ENCODE results near the gene USP17L18. TPM values are rescaled to one million over a fixed set of nuclear protein-coding genes. Genes with fewer than 3 reads are reported as not detected.
"Not testable (repeated sequence)": the region's sequence is repeated elsewhere in the genome, so short reads cannot be mapped to it uniquely, and the experiment has no call there.

USP17L18 gene
- total RNA-seq (2022) (not detected in 2 replicates), Bru-seq, nascent RNA (not detected), BruChase-seq, experiment 1, labeled RNA remaining after a 6-hour chase (not detected), BruChase-seq, experiment 2, labeled RNA remaining after a 2-hour chase (not detected)
- long read RNA-seq = 0 reads

- H3K27ac Mint-ChIP-seq (ENCODE audit: low read depth, unreplicated experiment); H3K27me3 Mint-ChIP-seq (ENCODE audit: insufficient read depth, unreplicated experiment); DNase-seq (ENCODE audit: unreplicated experiment); intact Hi-C loops (cut with micrococcal nuclease); BruUV-seq (replicated peaks); H3K4me3 Mint-ChIP-seq (ENCODE audit: unreplicated experiment); POLR2A ChIA-PET; CTCF ChIA-PET; H3K36me3 Mint-ChIP-seq (ENCODE audit: insufficient read depth, unreplicated experiment); H3K9me3 Mint-ChIP-seq (ENCODE audit: unreplicated experiment); H3K4me1 Mint-ChIP-seq (ENCODE audit: insufficient read depth, unreplicated experiment): not testable (repeated sequence)
Observed at GRCh38 chr4:9247953-9248680, at the start of gene USP17L18. TSS of gene USP17L18 (plus strand) at chr4:9248630. CDS start at chr4:9248630, 0 bp downstream.

GRCh38 chr4:9210357-9210756 is 38.1 kb upstream of the USP17L18 start, which contains the start of gene USP17L10:
TSS of gene USP17L10 (plus strand) at chr4:9210657. CDS start at chr4:9210657, 0 bp downstream.
- H3K36me3 Mint-ChIP-seq (ENCODE audit: insufficient read depth, unreplicated experiment); H3K27ac Mint-ChIP-seq (ENCODE audit: low read depth, unreplicated experiment); H3K4me3 Mint-ChIP-seq (ENCODE audit: unreplicated experiment); DNase-seq (ENCODE audit: unreplicated experiment); H3K27me3 Mint-ChIP-seq (ENCODE audit: insufficient read depth, unreplicated experiment); intact Hi-C loops (cut with micrococcal nuclease); POLR2A ChIA-PET; CTCF ChIA-PET; H3K4me1 Mint-ChIP-seq (ENCODE audit: insufficient read depth, unreplicated experiment); BruUV-seq (replicated peaks); H3K9me3 Mint-ChIP-seq (ENCODE audit: unreplicated experiment): not testable (repeated sequence)

- H3K27me3 Mint-ChIP-seq (ENCODE audit: insufficient read depth, unreplicated experiment); CTCF ChIA-PET; intact Hi-C loops (cut with micrococcal nuclease); DNase-seq (ENCODE audit: unreplicated experiment); H3K4me3 Mint-ChIP-seq (ENCODE audit: unreplicated experiment); BruUV-seq (replicated peaks); H3K27ac Mint-ChIP-seq (ENCODE audit: low read depth, unreplicated experiment); H3K36me3 Mint-ChIP-seq (ENCODE audit: insufficient read depth, unreplicated experiment); POLR2A ChIA-PET; H3K4me1 Mint-ChIP-seq (ENCODE audit: insufficient read depth, unreplicated experiment); H3K9me3 Mint-ChIP-seq (ENCODE audit: unreplicated experiment): not testable (repeated sequence)
Observed at GRCh38 chr4:9214701-9215100, 33.7 kb upstream of the USP17L18 start.

GRCh38 chr4:9215105-9215504 is 33.3 kb upstream of the USP17L18 start, which contains the start of gene USP17L11:
TSS of gene USP17L11 (plus strand) at chr4:9215405. CDS start at chr4:9215405, 0 bp downstream.
- BruUV-seq (replicated peaks) = not testable (repeated sequence)

GRCh38 chr4:9219852-9220251 is 28.6 kb upstream of the USP17L18 start, which contains the start of gene USP17L12:
TSS of gene USP17L12 (plus strand) at chr4:9220152. CDS start at chr4:9220152, 0 bp downstream.
- H3K27ac Mint-ChIP-seq (ENCODE audit: low read depth, unreplicated experiment); H3K36me3 Mint-ChIP-seq (ENCODE audit: insufficient read depth, unreplicated experiment); H3K27me3 Mint-ChIP-seq (ENCODE audit: insufficient read depth, unreplicated experiment); DNase-seq (ENCODE audit: unreplicated experiment); CTCF ChIA-PET; intact Hi-C loops (cut with micrococcal nuclease); BruUV-seq (replicated peaks); H3K4me1 Mint-ChIP-seq (ENCODE audit: insufficient read depth, unreplicated experiment); H3K4me3 Mint-ChIP-seq (ENCODE audit: unreplicated experiment); H3K9me3 Mint-ChIP-seq (ENCODE audit: unreplicated experiment); POLR2A ChIA-PET: not testable (repeated sequence)

More at GRCh38 chr4:9215105-9215504, 33.3 kb upstream of the USP17L18 start, which contains the start of gene USP17L11:
- H3K27ac Mint-ChIP-seq (ENCODE audit: low read depth, unreplicated experiment); intact Hi-C loops (cut with micrococcal nuclease); H3K4me3 Mint-ChIP-seq (ENCODE audit: unreplicated experiment); H3K36me3 Mint-ChIP-seq (ENCODE audit: insufficient read depth, unreplicated experiment); CTCF ChIA-PET; H3K4me1 Mint-ChIP-seq (ENCODE audit: insufficient read depth, unreplicated experiment); POLR2A ChIA-PET; H3K27me3 Mint-ChIP-seq (ENCODE audit: insufficient read depth, unreplicated experiment); H3K9me3 Mint-ChIP-seq (ENCODE audit: unreplicated experiment); DNase-seq (ENCODE audit: unreplicated experiment): not testable (repeated sequence)

GRCh38 chr4:9224596-9224995 is 23.8 kb upstream of the USP17L18 start, which contains the start of gene USP17L13:
TSS of gene USP17L13 (plus strand) at chr4:9224896. CDS start at chr4:9224896, 0 bp downstream.
- intact Hi-C loops (cut with micrococcal nuclease); POLR2A ChIA-PET; BruUV-seq (replicated peaks): not testable (repeated sequence)

GRCh38 chr4:9230249-9230648 is 18.2 kb upstream of the USP17L18 start:
- H3K4me3 Mint-ChIP-seq (ENCODE audit: unreplicated experiment); BruUV-seq (replicated peaks); H3K9me3 Mint-ChIP-seq (ENCODE audit: unreplicated experiment); POLR2A ChIA-PET; H3K27me3 Mint-ChIP-seq (ENCODE audit: insufficient read depth, unreplicated experiment); H3K4me1 Mint-ChIP-seq (ENCODE audit: insufficient read depth, unreplicated experiment); H3K36me3 Mint-ChIP-seq (ENCODE audit: insufficient read depth, unreplicated experiment); H3K27ac Mint-ChIP-seq (ENCODE audit: low read depth, unreplicated experiment); CTCF ChIA-PET; DNase-seq (ENCODE audit: unreplicated experiment); intact Hi-C loops (cut with micrococcal nuclease): not testable (repeated sequence)

More at GRCh38 chr4:9224596-9224995, 23.8 kb upstream of the USP17L18 start, which contains the start of gene USP17L13:
- DNase-seq (ENCODE audit: unreplicated experiment); H3K27ac Mint-ChIP-seq (ENCODE audit: low read depth, unreplicated experiment); CTCF ChIA-PET; H3K4me1 Mint-ChIP-seq (ENCODE audit: insufficient read depth, unreplicated experiment); H3K9me3 Mint-ChIP-seq (ENCODE audit: unreplicated experiment); H3K27me3 Mint-ChIP-seq (ENCODE audit: insufficient read depth, unreplicated experiment); H3K36me3 Mint-ChIP-seq (ENCODE audit: insufficient read depth, unreplicated experiment); H3K4me3 Mint-ChIP-seq (ENCODE audit: unreplicated experiment): not testable (repeated sequence)

- POLR2A ChIA-PET; DNase-seq (ENCODE audit: unreplicated experiment); H3K27ac Mint-ChIP-seq (ENCODE audit: low read depth, unreplicated experiment); H3K36me3 Mint-ChIP-seq (ENCODE audit: insufficient read depth, unreplicated experiment); CTCF ChIA-PET; intact Hi-C loops (cut with micrococcal nuclease); BruUV-seq (replicated peaks); H3K4me3 Mint-ChIP-seq (ENCODE audit: unreplicated experiment); H3K27me3 Mint-ChIP-seq (ENCODE audit: insufficient read depth, unreplicated experiment); H3K9me3 Mint-ChIP-seq (ENCODE audit: unreplicated experiment); H3K4me1 Mint-ChIP-seq (ENCODE audit: insufficient read depth, unreplicated experiment): not testable (repeated sequence)
Observed at GRCh38 chr4:9234085-9234484, 14.3 kb upstream of the USP17L18 start, which contains the start of gene USP17L15. TSS of gene USP17L15 (plus strand) at chr4:9234385. CDS start at chr4:9234385, 0 bp downstream.

GRCh38 chr4:9238461-9238860 is 10.0 kb upstream of the USP17L18 start:
- H3K4me3 Mint-ChIP-seq (ENCODE audit: unreplicated experiment); CTCF ChIA-PET; H3K36me3 Mint-ChIP-seq (ENCODE audit: insufficient read depth, unreplicated experiment); POLR2A ChIA-PET; H3K9me3 Mint-ChIP-seq (ENCODE audit: unreplicated experiment); H3K27me3 Mint-ChIP-seq (ENCODE audit: insufficient read depth, unreplicated experiment); intact Hi-C loops (cut with micrococcal nuclease); H3K27ac Mint-ChIP-seq (ENCODE audit: low read depth, unreplicated experiment); H3K4me1 Mint-ChIP-seq (ENCODE audit: insufficient read depth, unreplicated experiment); BruUV-seq (replicated peaks): not testable (repeated sequence)
- DNase-seq (ENCODE audit: unreplicated experiment) = peak; percentile 0

Data from MCF 10A (cell line).